Thymus (tissue), 11 donors: Measurements from ENCODE around the gene GTF2F1. TPM values are rescaled to one million over a fixed set of nuclear protein-coding genes. Genes with fewer than 3 reads are reported as not detected.
"Not testable (repeated sequence)": the region's sequence is repeated elsewhere in the genome, so short reads cannot be mapped to it uniquely, and the experiment has no call there.

Source experiments
- DNase-seq, 9 donors: peaks; one replicate each; pipeline ENCODE4 v3.0.0-alpha.2; 2013; ENCODE audit warnings: low spot score in 9 of 9, low read depth in 6 of 9, missing footprints in 1 of 9
- H3K27ac ChIP-seq, 2 donors: one replicate each; pipeline ENCODE4 v1.5.1; 2013; ENCODE audit warnings: control low read depth in 1 of 2, low read depth in 1 of 2, low read length in 1 of 2, mild to moderate bottlenecking in 1 of 2, moderate library complexity in 1 of 2
- H3K27me3 ChIP-seq, 2 donors: one replicate each; pipeline ENCODE4 v1.5.1; 2013; ENCODE audit warnings: low read length in 1 of 2; ENCODE audit not compliant: control insufficient read depth in 2 of 2, insufficient read depth in 1 of 2
- H3K36me3 ChIP-seq, 2 donors: one replicate each; pipeline ENCODE4 v1.5.1; 2013; ENCODE audit warnings: low read length in 1 of 2, mild to moderate bottlenecking in 1 of 2, moderate library complexity in 1 of 2; ENCODE audit not compliant: control insufficient read depth in 2 of 2, insufficient read depth in 2 of 2
- H3K4me1 ChIP-seq, 2 donors: one replicate each; pipeline ENCODE4 v1.5.1; 2013; ENCODE audit warnings: low read length in 2 of 2; ENCODE audit not compliant: control insufficient read depth in 2 of 2, insufficient read depth in 2 of 2
- H3K4me3 ChIP-seq, 2 donors: one replicate each; pipeline ENCODE4 v1.5.1; 2013; ENCODE audit warnings: low read length in 2 of 2, control low read depth in 1 of 2, mild to moderate bottlenecking in 1 of 2
- H3K9me3 ChIP-seq, 2 donors: one replicate each; pipeline ENCODE4 v1.5.1; 2013; ENCODE audit warnings: low read length in 1 of 2, mild to moderate bottlenecking in 1 of 2; ENCODE audit not compliant: control insufficient read depth in 2 of 2, insufficient read depth in 1 of 2
- WGBS: extraction: QIAGEN DNeasy Blood & Tissue Kit; methylation state at CpG from one replicate; pipeline ENCODE4 v1.1.7; 2013; 5-methylcytosine and 5-hydroxymethylcytosine counted together
- polyA plus RNA-seq: library from polyadenylated mRNA; stranded (reverse); fragments of 200-250 nt; gene quantifications from one replicate; pipeline ENCODE4 v1.2.3, GENCODE V29; 2013
- total RNA-seq: library from RNA; stranded (reverse); fragments of 120-200 nt; gene quantifications from one replicate; pipeline ENCODE4 v1.2.4, GENCODE V29; 2013
- donor health status: healthy.

The GTF2F1 gene
- total and polyA plus RNA-seq, 2 donors = 37.9 to 41.5 TPM

- H3K4me1 ChIP-seq = peaks cover 0 to 9% of the 10 kb centered on the region in 2 donors
- peak overlapping the region; percentile 9 to 12 for H3K27ac ChIP-seq
- WGBS = 94% methylated on average over 10 of the region's 10 CpGs
- H3K27me3 ChIP-seq = no peaks in the 10 kb centered on the region
- peaks cover 44 to 49% of the 10 kb centered on the region in 2 donors for H3K36me3 ChIP-seq
- peaks cover 0 to 4% of the 10 kb centered on the region in 2 donors for H3K9me3 ChIP-seq
- no peak for DNase-seq
- H3K4me3 ChIP-seq = no peak overlapping the region
Measured at GRCh38 chr19:6413291-6413690, 20.3 kb upstream of the GTF2F1 start.

GRCh38 chr19:6412447-6413091, 19.6 kb upstream of the GTF2F1 start:
- H3K27ac ChIP-seq = peak overlapping the region; percentile 46 to 51
- H3K27me3 ChIP-seq = no peaks in the 10 kb centered on the region
- peak in 2 of 9 donors; percentile 47 to 48 for DNase-seq
- H3K4me1 ChIP-seq = peaks cover 0 to 9% of the 10 kb centered on the region in 2 donors
- H3K4me3 ChIP-seq = no peak overlapping the region
- peaks cover 37 to 42% of the 10 kb centered on the region in 2 donors for H3K36me3 ChIP-seq
- 85% methylated on average over 15 of the region's 15 CpGs for WGBS
- H3K9me3 ChIP-seq = peaks cover 0 to 4% of the 10 kb centered on the region in 2 donors

- Histone ChIP-seq H3K9me3 (peaks cover 0 to 4% of the 10 kb centered on the region in 2 donors), H3K36me3 (peaks cover 32 to 37% of the 10 kb centered on the region in 2 donors), H3K4me1 (peaks cover 0 to 9% of the 10 kb centered on the region in 2 donors), H3K27me3 (no peaks in the 10 kb centered on the region), H3K4me3 (no peak overlapping the region), H3K27ac (peak overlapping the region in 1 of 2 donors; percentile 51)
- no peak for DNase-seq
- WGBS = 91% methylated on average over 12 of the region's 12 CpGs
Measured at GRCh38 chr19:6412061-6412446, 19.1 kb upstream of the GTF2F1 start.

- H3K4me1 ChIP-seq = peaks cover 0 to 9% of the 10 kb centered on the region in 2 donors
- 89% methylated on average over 6 of the region's 6 CpGs for WGBS
- H3K9me3 ChIP-seq = no peaks in the 10 kb centered on the region
- no peak overlapping the region for H3K27ac ChIP-seq
- H3K36me3 ChIP-seq = peaks cover 5 to 10% of the 10 kb centered on the region in 2 donors
- no peak for DNase-seq
- H3K4me3 ChIP-seq = no peak overlapping the region
- H3K27me3 ChIP-seq = no peaks in the 10 kb centered on the region
Measured at GRCh38 chr19:6409346-6409745, 16.4 kb upstream of the GTF2F1 start.

GRCh38 chr19:6406401-6406800, 13.4 kb upstream of the GTF2F1 start:
- Histone ChIP-seq H3K4me3 (no peak overlapping the region), H3K27me3 (no peaks in the 10 kb centered on the region), H3K9me3 (no peaks in the 10 kb centered on the region), H3K4me1 (peaks cover 0 to 5% of the 10 kb centered on the region in 2 donors), H3K36me3 (no peaks in the 10 kb centered on the region), H3K27ac (no peak overlapping the region)
- 89% methylated on average over 5 of the region's 5 CpGs for WGBS
- DNase-seq = no peak

- no peaks in the 10 kb centered on the region for H3K27me3 ChIP-seq
- H3K36me3 ChIP-seq = no peaks in the 10 kb centered on the region
- DNase-seq = no peak
- H3K9me3 ChIP-seq = no peaks in the 10 kb centered on the region
- H3K4me1 ChIP-seq = peaks cover 0 to 5% of the 10 kb centered on the region in 2 donors
- H3K27ac ChIP-seq = no peak overlapping the region
- H3K4me3 ChIP-seq = no peak overlapping the region
- 86% methylated on average over 22 of the region's 22 CpGs for WGBS
Measured at GRCh38 chr19:6402837-6403608, 10.1 kb upstream of the GTF2F1 start.

- no peak overlapping the region for H3K4me3 ChIP-seq
- no peak for DNase-seq
- WGBS = 96% methylated on average over 10 of the region's 10 CpGs
- H3K27me3 ChIP-seq = no peaks in the 10 kb centered on the region
- no peak overlapping the region for H3K27ac ChIP-seq
- peaks cover 0 to 5% of the 10 kb centered on the region in 2 donors for H3K4me1 ChIP-seq
- H3K36me3 ChIP-seq = no peaks in the 10 kb centered on the region
- H3K9me3 ChIP-seq = no peaks in the 10 kb centered on the region
Measured at GRCh38 chr19:6402058-6402457, 9.1 kb upstream of the GTF2F1 start.

GRCh38 chr19:6400062-6400944, 7.3 kb upstream of the GTF2F1 start:
- H3K4me3 ChIP-seq, H3K9me3 ChIP-seq, DNase-seq, H3K27ac ChIP-seq, H3K4me1 ChIP-seq, H3K36me3 ChIP-seq, H3K27me3 ChIP-seq: not testable (repeated sequence)
- WGBS = 95% methylated on average over 23 of the region's 23 CpGs
